Measurements from ENCODE around the gene TIGD3.

DNA sequence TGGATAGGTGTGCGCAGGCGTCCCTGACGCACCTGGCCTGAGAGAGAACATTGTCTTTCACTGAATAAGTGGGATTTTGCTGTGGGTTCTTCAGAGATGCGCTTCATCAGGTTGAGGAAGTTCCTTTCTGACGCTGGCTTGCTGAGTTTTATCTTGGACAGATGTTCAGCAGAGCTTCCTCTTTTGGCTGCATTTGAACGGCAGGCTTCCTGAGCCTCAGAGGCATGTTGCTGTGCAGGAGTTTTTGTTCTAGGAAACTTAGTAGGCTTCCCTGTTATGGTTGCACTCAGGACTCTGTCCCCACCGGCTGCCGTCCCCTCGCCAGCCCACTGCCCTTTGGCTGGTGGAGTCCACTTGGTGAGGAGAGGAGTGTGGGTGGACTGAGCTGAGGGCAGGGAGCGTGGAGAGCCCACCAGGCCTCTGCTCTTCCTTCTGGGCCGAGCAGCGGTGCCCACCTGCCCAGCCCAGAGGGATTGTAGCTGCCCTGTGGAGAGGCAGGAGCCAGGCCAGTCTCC lies 49.1 kb downstream of the TIGD3 start:
- no peak for TF ChIP-seq EZH2phosphoT487 (conservative IDR thresholded peaks at IDR 0.05; ENCODE audit: low read length)
- TF ChIP-seq, protein P1, sequence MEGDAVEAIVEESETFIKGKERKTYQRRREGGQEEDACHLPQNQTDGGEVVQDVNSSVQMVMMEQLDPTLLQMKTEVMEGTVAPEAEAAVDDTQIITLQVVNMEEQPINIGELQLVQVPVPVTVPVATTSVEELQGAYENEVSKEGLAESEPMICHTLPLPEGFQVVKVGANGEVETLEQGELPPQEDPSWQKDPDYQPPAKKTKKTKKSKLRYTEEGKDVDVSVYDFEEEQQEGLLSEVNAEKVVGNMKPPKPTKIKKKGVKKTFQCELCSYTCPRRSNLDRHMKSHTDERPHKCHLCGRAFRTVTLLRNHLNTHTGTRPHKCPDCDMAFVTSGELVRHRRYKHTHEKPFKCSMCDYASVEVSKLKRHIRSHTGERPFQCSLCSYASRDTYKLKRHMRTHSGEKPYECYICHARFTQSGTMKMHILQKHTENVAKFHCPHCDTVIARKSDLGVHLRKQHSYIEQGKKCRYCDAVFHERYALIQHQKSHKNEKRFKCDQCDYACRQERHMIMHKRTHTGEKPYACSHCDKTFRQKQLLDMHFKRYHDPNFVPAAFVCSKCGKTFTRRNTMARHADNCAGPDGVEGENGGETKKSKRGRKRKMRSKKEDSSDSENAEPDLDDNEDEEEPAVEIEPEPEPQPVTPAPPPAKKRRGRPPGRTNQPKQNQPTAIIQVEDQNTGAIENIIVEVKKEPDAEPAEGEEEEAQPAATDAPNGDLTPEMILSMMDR (IDR thresholded peaks at IDR 0.05; ENCODE audit: insufficient read depth, low read length, poor library complexity, severe bottlenecking): no peak

Data from SU-DHL-6 (cell line).